ENCODE measurements around the gene SH3BP4.

Gene SH3BP4

DNA sequence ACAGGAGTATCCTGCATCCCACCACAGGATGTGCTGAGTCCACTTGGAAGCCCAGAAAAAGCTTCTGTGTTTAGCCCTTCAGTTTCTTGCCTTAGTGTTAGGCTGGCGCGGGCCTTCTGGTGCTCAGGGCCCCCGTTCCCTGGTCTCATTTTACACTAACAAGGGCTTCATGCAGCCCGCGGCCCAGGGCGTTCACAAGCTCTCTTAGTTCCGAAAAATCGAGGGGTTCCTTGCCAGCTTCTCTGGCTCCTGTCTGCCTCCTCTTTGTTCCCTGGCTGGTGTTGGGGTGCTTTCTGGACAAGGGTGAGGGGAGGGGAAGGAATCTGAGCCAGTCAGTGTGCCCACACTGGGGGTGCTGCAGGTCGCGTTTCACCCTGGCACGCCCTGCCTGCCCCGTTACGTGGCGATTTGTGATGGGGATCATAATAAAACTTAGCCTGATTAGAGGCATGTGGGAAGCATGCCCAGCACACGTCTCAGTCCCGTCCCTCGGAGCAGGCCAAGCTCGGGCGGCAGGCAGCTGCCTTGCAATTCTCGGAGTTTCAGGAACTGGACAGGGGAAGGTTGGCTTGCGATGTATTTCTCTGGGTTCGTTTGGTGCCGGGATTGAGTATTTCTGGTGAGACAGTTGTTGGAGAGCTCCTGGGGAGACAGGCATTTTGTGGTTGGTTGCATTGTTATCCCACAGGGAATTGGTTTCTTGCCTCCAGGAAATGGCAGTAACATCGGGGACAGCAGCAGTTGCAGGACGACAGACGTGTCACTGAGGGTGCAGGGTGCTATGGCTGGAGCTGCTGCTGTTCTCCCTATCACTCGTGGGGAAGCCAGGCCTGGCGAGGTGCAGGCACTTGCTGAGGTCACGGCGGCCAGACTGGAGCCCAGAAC, 22.9 kb downstream of the SH3BP4 start:
- no peak for TF ChIP-seq JUND (IDR thresholded peaks at IDR 0.05; ENCODE audit: low read depth)
- DNase-seq (ENCODE audit: low read depth in 1 of 2, low spot score in 1 of 2), result peak in 1 of 2 experiments; percentile 37
- in situ Hi-C loops (cut with HindIII; ENCODE audit: low pct_unique_long_range_greater_than_20kb, low sequenced_read_pairs), result no loop called here

GRCh38 chr2:234975611-234976010, 23.8 kb downstream of the SH3BP4 start:
- in situ Hi-C loops (cut with HindIII; ENCODE audit: low pct_unique_long_range_greater_than_20kb, low sequenced_read_pairs), result no loop called here
- no peak for DNase-seq (ENCODE audit: low read depth in 1 of 2, low spot score in 1 of 2)
- TF ChIP-seq JUND (IDR thresholded peaks at IDR 0.05; ENCODE audit: low read depth), result no peak

- in situ Hi-C loops (cut with HindIII; ENCODE audit: low pct_unique_long_range_greater_than_20kb, low sequenced_read_pairs), result no loop called here
- TF ChIP-seq JUND (IDR thresholded peaks at IDR 0.05; ENCODE audit: low read depth), result no peak
- no peak for DNase-seq (ENCODE audit: low read depth in 1 of 2, low spot score in 1 of 2)
Measured at GRCh38 chr2:234976479-234977227, 24.8 kb downstream of the SH3BP4 start.

- in situ Hi-C loops (cut with HindIII; ENCODE audit: low pct_unique_long_range_greater_than_20kb, low sequenced_read_pairs), result no loop called here
- DNase-seq (ENCODE audit: low read depth in 1 of 2, low spot score in 1 of 2), result no peak
- TF ChIP-seq JUND (IDR thresholded peaks at IDR 0.05; ENCODE audit: low read depth), result no peak
Measured at GRCh38 chr2:234977228-234977679, 25.4 kb downstream of the SH3BP4 start.

DNA sequence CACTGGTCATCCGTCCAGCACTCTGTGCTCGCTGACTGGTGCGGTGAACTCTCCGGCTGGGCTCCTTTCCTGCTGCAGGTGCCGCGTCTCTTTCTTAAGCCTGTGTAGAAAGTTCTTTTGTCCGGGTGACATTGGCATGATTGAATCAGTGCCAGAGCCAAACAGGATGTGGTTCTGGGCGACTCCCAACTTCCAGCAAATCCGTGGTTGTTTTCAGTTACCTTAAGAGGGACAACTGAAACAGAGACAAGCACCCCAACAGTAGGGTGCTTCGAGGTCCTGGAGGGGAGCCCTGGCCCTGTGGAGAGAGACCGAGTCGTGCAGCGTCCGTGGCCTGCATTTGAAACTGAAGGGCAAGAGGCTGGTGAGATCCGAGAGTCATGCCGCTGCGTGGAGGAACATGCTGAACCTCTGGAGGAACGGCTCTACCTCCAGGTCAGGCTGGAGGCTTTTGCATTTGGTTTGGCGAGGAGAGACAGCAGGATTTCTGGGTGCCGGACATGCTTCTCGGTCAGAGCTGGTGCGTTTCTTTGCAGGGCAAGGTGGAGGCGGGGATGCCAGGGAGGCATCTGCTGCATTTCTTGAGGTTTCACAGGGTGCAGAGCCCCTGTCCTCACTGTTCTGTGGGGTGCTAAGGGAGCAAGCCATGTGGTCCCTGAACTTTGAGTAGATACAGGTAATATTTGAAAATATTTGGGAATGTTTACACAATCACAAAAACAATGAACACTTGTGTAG, 26.8 kb downstream of the SH3BP4 start:
- in situ Hi-C loops (cut with HindIII; ENCODE audit: low pct_unique_long_range_greater_than_20kb, low sequenced_read_pairs), result no loop called here
- no peak for TF ChIP-seq JUND (IDR thresholded peaks at IDR 0.05; ENCODE audit: low read depth)
- DNase-seq (ENCODE audit: low read depth in 1 of 2, low spot score in 1 of 2), result peak; percentile 58 to 92

DNA sequence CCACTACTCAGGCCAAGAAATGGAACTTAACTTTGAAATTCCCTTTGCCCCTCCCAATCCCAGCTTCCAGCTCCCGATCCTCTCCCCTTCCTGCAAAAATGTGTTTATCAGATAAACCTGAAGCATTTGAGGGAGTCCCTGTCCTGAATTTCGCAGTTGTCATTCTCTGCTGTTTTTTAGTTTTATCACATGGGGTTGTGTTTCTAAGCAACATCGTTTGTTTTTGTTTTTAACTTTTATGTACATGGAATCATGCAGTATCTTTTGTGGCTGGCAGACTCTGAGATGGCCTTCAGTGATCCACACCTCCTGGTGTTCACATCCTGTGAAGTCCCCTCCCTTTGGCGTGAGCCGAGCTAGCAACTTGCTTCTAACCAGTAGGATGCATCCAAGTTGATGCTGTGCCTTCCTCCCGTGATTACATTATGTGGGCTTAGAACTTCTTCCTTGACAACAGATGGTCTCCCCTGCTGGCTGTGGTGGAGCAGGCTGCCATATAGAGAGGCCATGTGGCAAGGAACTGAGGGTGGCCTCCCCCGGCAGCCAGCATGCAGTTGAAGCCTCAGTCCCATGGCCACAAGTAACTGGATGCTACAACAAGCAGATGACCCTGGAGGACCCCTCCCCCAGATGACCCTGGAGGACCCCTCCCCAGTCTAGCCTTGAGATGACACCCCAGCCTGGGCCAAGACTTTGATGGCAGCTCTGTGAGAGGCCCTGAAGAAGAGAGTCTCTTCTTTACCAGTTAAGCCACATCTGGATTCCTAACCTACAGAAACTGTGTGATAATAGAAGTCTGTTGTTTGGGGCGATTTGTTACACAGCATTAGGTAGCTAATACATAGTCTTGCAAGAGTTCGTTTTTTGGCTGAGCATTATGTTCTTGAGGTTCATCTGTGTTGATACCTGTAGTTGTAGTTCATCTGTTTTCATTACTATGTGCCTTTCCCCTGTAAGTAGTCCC, 27.7 kb downstream of the SH3BP4 start:
- in situ Hi-C loops (cut with HindIII; ENCODE audit: low pct_unique_long_range_greater_than_20kb, low sequenced_read_pairs), result no loop called here
- no peak for TF ChIP-seq JUND (IDR thresholded peaks at IDR 0.05; ENCODE audit: low read depth)
- no peak for DNase-seq (ENCODE audit: low read depth in 1 of 2, low spot score in 1 of 2)

- in situ Hi-C loops (cut with HindIII; ENCODE audit: low pct_unique_long_range_greater_than_20kb, low sequenced_read_pairs), result no loop called here
- peak in 1 of 2 experiments; percentile 45 for DNase-seq (ENCODE audit: low read depth in 1 of 2, low spot score in 1 of 2)
- no peak for TF ChIP-seq JUND (IDR thresholded peaks at IDR 0.05; ENCODE audit: low read depth)
Measured at GRCh38 chr2:234980451-234981187, 28.8 kb downstream of the SH3BP4 start.

- no peak for TF ChIP-seq JUND (IDR thresholded peaks at IDR 0.05; ENCODE audit: low read depth)
- peak in 1 of 2 experiments; percentile 72 for DNase-seq (ENCODE audit: low read depth in 1 of 2, low spot score in 1 of 2)
- in situ Hi-C loops (cut with HindIII; ENCODE audit: low pct_unique_long_range_greater_than_20kb, low sequenced_read_pairs), result no loop called here
Measured at GRCh38 chr2:234981197-234982095, 29.6 kb downstream of the SH3BP4 start.

DNA sequence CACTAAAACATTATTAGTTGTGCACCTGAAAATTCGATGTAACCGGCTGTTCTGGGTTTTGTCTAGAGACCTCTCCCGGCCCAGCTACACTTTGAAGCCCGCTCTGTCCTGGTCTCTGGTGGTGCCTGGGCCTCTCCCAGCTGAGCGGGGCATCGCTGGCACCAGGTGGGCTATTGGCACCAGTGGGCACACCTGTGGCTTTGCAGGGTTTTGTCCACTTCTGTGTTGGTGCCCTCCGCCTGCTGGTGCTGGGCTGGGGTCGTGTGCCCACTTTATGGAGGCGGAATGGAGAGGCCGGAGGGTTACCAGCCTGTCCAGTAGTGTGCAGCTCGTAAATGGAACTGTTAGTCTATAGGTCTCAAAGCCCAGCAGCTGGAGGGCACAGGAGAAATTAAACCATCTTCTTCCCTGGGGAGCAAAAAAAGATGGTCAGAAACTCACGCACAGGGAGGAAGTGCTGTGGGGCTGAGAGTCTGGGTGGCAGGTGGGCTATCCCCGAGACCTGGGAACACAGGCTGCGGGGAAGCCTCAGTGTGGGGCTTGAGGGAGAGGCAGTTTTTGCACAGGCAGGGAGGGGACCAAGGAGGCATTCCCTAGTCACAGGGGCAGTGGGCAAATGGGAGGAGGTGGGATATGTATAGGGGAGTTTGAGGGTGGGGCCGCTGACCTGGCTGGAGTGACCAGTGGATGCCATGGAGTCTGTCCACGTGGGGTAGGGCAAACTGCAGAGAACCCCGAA, 30.4 kb downstream of the SH3BP4 start:
- no peak for DNase-seq (ENCODE audit: low read depth in 1 of 2, low spot score in 1 of 2)
- in situ Hi-C loops (cut with HindIII; ENCODE audit: low pct_unique_long_range_greater_than_20kb, low sequenced_read_pairs), result no loop called here
- TF ChIP-seq JUND (IDR thresholded peaks at IDR 0.05; ENCODE audit: low read depth), result no peak
